Spleen (tissue), 13 donors: ENCODE measurements around the gene CYBA. TPM values are rescaled to one million over a fixed set of nuclear protein-coding genes. Genes with fewer than 3 reads are reported as not detected.

Experiments
- DNase-seq: peaks from one replicate; pipeline ENCODE4 v3.0.0-alpha.2; 2020
- H3K27ac ChIP-seq, 8 donors: fragments of 200-600 bp; sonication (generic) in 7 of 8; 1 replicate in 4 of 8; 2 replicates in 4 of 8; pipeline versions ENCODE4 v1.5.0 to v1.8.0; 2016 to 2021; ENCODE audit warnings: inconsistent platforms in 4 of 8, mild to moderate bottlenecking in 4 of 8, moderate library complexity in 1 of 8
- H3K27me3 ChIP-seq, 7 donors: fragments of 200-600 bp; sonication (generic) in 6 of 7; replicated peaks in 1 of 7; 1 replicate in 4 of 7; 2 replicates in 3 of 7; pipeline versions ENCODE4 v1.5.0 to v1.8.0; 2016 to 2021; ENCODE audit warnings: inconsistent platforms in 3 of 7, mild to moderate bottlenecking in 1 of 7
- H3K36me3 ChIP-seq, 6 donors: fragments of 200-600 bp; sonication (generic) in 5 of 6; 1 replicate in 4 of 6; 2 replicates in 2 of 6; pipeline versions ENCODE4 v1.5.0 to v1.8.0; 2016 to 2021; ENCODE audit warnings: inconsistent platforms in 2 of 6
- H3K4me1 ChIP-seq, 6 donors: fragments of 200-600 bp; sonication (generic) in 5 of 6; 1 replicate in 3 of 6; 2 replicates in 3 of 6; pipeline versions ENCODE4 v1.5.0 to v1.8.0; 2016 to 2021; ENCODE audit warnings: inconsistent platforms in 3 of 6
- H3K4me3 ChIP-seq, 8 donors: fragments of 200-600 bp; sonication (generic) in 7 of 8; 1 replicate in 4 of 8; 2 replicates in 4 of 8; pipeline versions ENCODE4 v1.5.0 to v1.8.0; 2016 to 2021; ENCODE audit warnings: inconsistent platforms in 4 of 8, mild to moderate bottlenecking in 4 of 8, moderate library complexity in 2 of 8
- H3K9me3 ChIP-seq, 8 donors: fragments of 200-600 bp; sonication (generic) in 7 of 8; 1 replicate in 4 of 8; 2 replicates in 4 of 8; pipeline versions ENCODE4 v1.5.0 to v1.8.0; 2016 to 2021; ENCODE audit warnings: inconsistent platforms in 4 of 8
- CTCF ChIP-seq, 11 experiments: fragments of 200-600 bp in 7 of 11; fragments of 450-650 bp in 4 of 11; sonication (generic) in 4 of 11; IDR thresholded peaks in 8 of 11; conservative IDR thresholded peaks in 3 of 11; 1 replicate in 7 of 11; 2 replicates in 4 of 11; pipeline versions ENCODE4 v1.4.0 to v1.8.0; 2016 to 2021; ENCODE audit warnings: antibody characterized with exemption in 11 of 11, inconsistent platforms in 4 of 11, mild to moderate bottlenecking in 1 of 11
- POLR2A ChIP-seq, 3 donors: fragments of 450-650 bp; IDR thresholded peaks; one replicate each; pipeline ENCODE4 v1.5.1; 2017; ENCODE audit warnings: antibody characterized with exemption in 3 of 3, mild to moderate bottlenecking in 1 of 3
- POLR2AphosphoS5 ChIP-seq, 3 donors: sonication (generic); formaldehyde crosslinking; IDR thresholded peaks; one replicate each; pipeline ENCODE4 v1.5.1; 2017; ENCODE audit warnings: antibody characterized with exemption in 3 of 3
- WGBS, 5 donors: extraction: QIAGEN DNeasy Blood & Tissue Kit in 3 of 5; methylation state at CpG; one replicate each; pipeline versions ENCODE4 v1.1.5 to v1.1.7; 2013 to 2018; 5-methylcytosine and 5-hydroxymethylcytosine counted together
- intact Hi-C: fragments of 100-400 bp; cut with DNase I; formaldehyde crosslinking; loops from one replicate; pipeline ENCODE4 v1.15.0; 2023; ENCODE audit warnings: low total_unique reads
- long read RNA-seq, 2 donors: transcript quantifications; one replicate each; lab custom pipeline, GENCODE V29; 2026
- polyA plus RNA-seq, 3 donors: library from polyadenylated mRNA; stranded (reverse); fragments of 200-250 nt; gene quantifications; one replicate each; pipeline ENCODE4 v1.2.1, GENCODE V29; 2013
- total RNA-seq, 7 donors: library from RNA; depleted of rRNA in 3 of 7; stranded (reverse); fragments of >200 nt in 3 of 7; fragmentation: NEBNext Ultra II Directional in 4 of 7; extraction: Animal tissue kit (Norgen Biotek cat#: 25700) in 4 of 7; gene quantifications; one replicate each; pipeline versions ENCODE4 v1.1.0 to v1.2.1, GENCODE V29; 2016 to 2021
- donor health status: healthy with polysubstance abuse.
- donor health status: DM: no; HTN: no; CAD: no; lungs with moderate emphysema.
- donor health status: DM: no; HTN: no; CAD: no.
- donor health status: Bipolar disorder and iron deficiency.
- donor health status: healthy.
- donor health status: DM: no; HTN: no; CAD: no.
- donor health status: DM: yes; HTN: yes; CAD: no.

Gene CYBA
- 100 to 1,000 TPM; 557 to 820 (median 628) TPM for total RNA-seq
- 100 to 1,000 TPM; 649 to 925 (median 917) TPM for polyA plus RNA-seq
- long read RNA-seq, donor 1, transcript CYBA-204 (4 exons, 1,052 nt): minor isoform, 9 of 288 reads
- long read RNA-seq, donor 1, transcript CYBA-210 (5 exons, 1,415 nt): minor isoform, 6 of 288 reads
- long read RNA-seq, donor 1, transcript CYBA-201 (6 exons, 797 nt): major isoform, 233 of 288 reads
- long read RNA-seq, donor 1, partial matches to known transcripts: 39 of 288 reads
- long read RNA-seq, donor 1, other reads (novel, unspliced or antisense): 0 of 288 reads
- long read RNA-seq, donor 2, transcript CYBA-210 (5 exons, 1,415 nt): minor isoform, 6 of 237 reads
- long read RNA-seq, donor 2, transcript CYBA-201 (6 exons, 797 nt): major isoform, 193 of 237 reads
- long read RNA-seq, donor 2, partial matches to known transcripts: 33 of 237 reads
- long read RNA-seq, donor 2, other reads (novel, unspliced or antisense): 0 of 237 reads

- Histone ChIP-seq H3K36me3 (peaks cover 0 to 76% (median 35%) of the 10 kb centered on the region in 6 donors), H3K4me3 (peak within 1 kb of the TSS; percentile 82 to 97 (median 89)), H3K27me3 (no peaks in the 10 kb centered on the region), H3K27ac (peak within 1 kb of the TSS; percentile 85 to 99 (median 96)), H3K4me1 (peaks cover 30 to 76% (median 61%) of the 10 kb centered on the region in 6 donors), H3K9me3 (no peaks in the 10 kb centered on the region)
- WGBS, 5 donors: 0 to 1% (median 0%) methylated on average over 12 to 41 of the region's 41 CpGs
- intact Hi-C loops: loop anchor here (10.0 kb wide), 1 partner anchor 54 kb away; the partner anchor contains the start of genes CTU2 and RNF166
- TF ChIP-seq POLR2A (IDR thresholded peaks at IDR 0.05) (peak; percentile 29 to 55 (median 37)), POLR2AphosphoS5 (IDR thresholded peaks at IDR 0.05) (peak; percentile 74 to 92 (median 91)), CTCF (IDR thresholded peaks at IDR 0.05 in 8 of 11, conservative IDR thresholded peaks at IDR 0.05 in 3 of 11) (peak in 1 of 11 experiments; percentile 13)
- DNase-seq: peak; percentile 98
These were observed at the start of gene CYBA for GRCh38 chr16:88650749-88651275. Gene CYBA, minus strand, starts transcription at chr16:88651053. Its CDS starts 40 bp downstream, at chr16:88651013.

- peak overlapping the region in 7 of 8 donors; percentile 39 to 96 (median 87) for H3K4me3 ChIP-seq
- H3K27me3 ChIP-seq: no peaks in the 10 kb centered on the region
- TF ChIP-seq CTCF (IDR thresholded peaks at IDR 0.05 in 8 of 11, conservative IDR thresholded peaks at IDR 0.05 in 3 of 11): no peak
- TF ChIP-seq POLR2A (IDR thresholded peaks at IDR 0.05): no peak
- no peak for TF ChIP-seq POLR2AphosphoS5 (IDR thresholded peaks at IDR 0.05)
- peaks cover 60 to 86% (median 79%) of the 10 kb centered on the region in 6 donors for H3K4me1 ChIP-seq
- no peaks in the 10 kb centered on the region for H3K9me3 ChIP-seq
- WGBS, 5 donors: 23 to 38% (median 32%) methylated on average over 12 to 14 of the region's 14 CpGs
- DNase-seq: no peak
- peak overlapping the region; percentile 90 to 98 (median 94) for H3K27ac ChIP-seq
- H3K36me3 ChIP-seq: peaks cover 0 to 63% (median 46%) of the 10 kb centered on the region in 6 donors
- intact Hi-C loops: loop anchor here (10.0 kb wide), 2 partner anchors 45 to 125 kb away; partner anchors contain the start of genes CYBA and ZC3H18
These were observed 49.4 kb upstream of the CYBA start for GRCh38 chr16:88700322-88700635.

GRCh38 chr16:88699180-88699579, 48.3 kb upstream of the CYBA start:
- intact Hi-C loops: no loop called here
- TF ChIP-seq POLR2AphosphoS5 (IDR thresholded peaks at IDR 0.05) (no peak), POLR2A (IDR thresholded peaks at IDR 0.05) (no peak), CTCF (IDR thresholded peaks at IDR 0.05 in 8 of 11, conservative IDR thresholded peaks at IDR 0.05 in 3 of 11) (no peak)
- Histone ChIP-seq H3K27ac (peak overlapping the region in 7 of 8 donors; percentile 91 to 98 (median 94)), H3K4me1 (peaks cover 49 to 75% (median 68%) of the 10 kb centered on the region in 6 donors), H3K36me3 (peaks cover 0 to 74% (median 46%) of the 10 kb centered on the region in 6 donors), H3K27me3 (no peaks in the 10 kb centered on the region), H3K4me3 (peak overlapping the region in 1 of 8 donors; percentile 91), H3K9me3 (no peaks in the 10 kb centered on the region)
- WGBS, 5 donors: 90 to 95% (median 93%) methylated on average over 11 to 16 of the region's 16 CpGs
- peak; percentile 87 for DNase-seq
